ENCODE measurements around the gene ZNRF2.

GRCh38 chr7:30321089-30321881, 36.9 kb downstream of the ZNRF2 start:
- TF ChIP-seq, protein P1, sequence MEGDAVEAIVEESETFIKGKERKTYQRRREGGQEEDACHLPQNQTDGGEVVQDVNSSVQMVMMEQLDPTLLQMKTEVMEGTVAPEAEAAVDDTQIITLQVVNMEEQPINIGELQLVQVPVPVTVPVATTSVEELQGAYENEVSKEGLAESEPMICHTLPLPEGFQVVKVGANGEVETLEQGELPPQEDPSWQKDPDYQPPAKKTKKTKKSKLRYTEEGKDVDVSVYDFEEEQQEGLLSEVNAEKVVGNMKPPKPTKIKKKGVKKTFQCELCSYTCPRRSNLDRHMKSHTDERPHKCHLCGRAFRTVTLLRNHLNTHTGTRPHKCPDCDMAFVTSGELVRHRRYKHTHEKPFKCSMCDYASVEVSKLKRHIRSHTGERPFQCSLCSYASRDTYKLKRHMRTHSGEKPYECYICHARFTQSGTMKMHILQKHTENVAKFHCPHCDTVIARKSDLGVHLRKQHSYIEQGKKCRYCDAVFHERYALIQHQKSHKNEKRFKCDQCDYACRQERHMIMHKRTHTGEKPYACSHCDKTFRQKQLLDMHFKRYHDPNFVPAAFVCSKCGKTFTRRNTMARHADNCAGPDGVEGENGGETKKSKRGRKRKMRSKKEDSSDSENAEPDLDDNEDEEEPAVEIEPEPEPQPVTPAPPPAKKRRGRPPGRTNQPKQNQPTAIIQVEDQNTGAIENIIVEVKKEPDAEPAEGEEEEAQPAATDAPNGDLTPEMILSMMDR (IDR thresholded peaks at IDR 0.05) = no peak
- no peak for TF ChIP-seq POLR2A (IDR thresholded peaks at IDR 0.05)

Data from tibial nerve (tissue), 3 donors.